Astrocyte of the cerebellum (primary cell): Measurements from ENCODE around the gene ARHGEF10L.

Source experiments
- DNase-seq: peaks from one replicate; pipeline ENCODE4 v3.0.0-alpha.2; 2011; ENCODE audit warnings: low read depth
- H3K4me3 ChIP-seq: 2 replicates; pipeline ENCODE4 v1.5.1; 2011; ENCODE audit warnings: mild to moderate bottlenecking, low read depth, low read length, moderate library complexity
- CTCF ChIP-seq: IDR thresholded peaks from 2 replicates; pipeline ENCODE4 v1.5.1; 2012; ENCODE audit warnings: low read length, low read depth, moderate library complexity, mild to moderate bottlenecking; ENCODE audit errors: missing control alignments
- in situ Hi-C: cut with HindIII; loops from 2 replicates; pipeline ENCODE4 v1.10.0; 2017; ENCODE audit warnings: low sequenced_read_pairs

The ARHGEF10L gene

GRCh38 chr1:17531682-17532487, 7.6 kb upstream of the ARHGEF10L start:
- no peak for DNase-seq
- TF ChIP-seq CTCF, result no peak
- in situ Hi-C loops, result no loop called here
- no peak overlapping the region for H3K4me3 ChIP-seq

GRCh38 chr1:17533201-17533600, 6.3 kb upstream of the ARHGEF10L start:
- in situ Hi-C loops, result no loop called here
- TF ChIP-seq CTCF, result no peak

GRCh38 chr1:17535300-17535936, 4.1 kb upstream of the ARHGEF10L start:
- no peak for DNase-seq
- in situ Hi-C loops, result loop anchor here (5.0 kb wide), 1 partner anchor 72 kb away; no protein-coding TSS in a partner anchor
- H3K4me3 ChIP-seq, result no peak overlapping the region
- no peak for TF ChIP-seq CTCF

More at GRCh38 chr1:17533201-17533600, 6.3 kb upstream of the ARHGEF10L start:
- DNase-seq, result no peak
- H3K4me3 ChIP-seq, result no peak overlapping the region

- DNase-seq, result no peak
- no peak overlapping the region for H3K4me3 ChIP-seq
- no peak for TF ChIP-seq CTCF
- in situ Hi-C loops, result loop anchor here (5.0 kb wide), 1 partner anchor 69 kb away; no protein-coding TSS in a partner anchor
Observed at GRCh38 chr1:17538010-17538409, 1.5 kb upstream of the ARHGEF10L start.

- no peak for DNase-seq
- no peak for TF ChIP-seq CTCF
- in situ Hi-C loops, result loop anchor here (5.0 kb wide), 1 partner anchor 69 kb away; no protein-coding TSS in a partner anchor
- no peak overlapping the region for H3K4me3 ChIP-seq
Observed at GRCh38 chr1:17538428-17539117, 925 bp upstream of the ARHGEF10L start.

- H3K4me3 ChIP-seq, result peak overlapping the region; percentile 19
Observed at GRCh38 chr1:17539118-17539476, 401 bp upstream of the ARHGEF10L start.

More at GRCh38 chr1:17539118-17539476, 401 bp upstream of the ARHGEF10L start:
- in situ Hi-C loops, result loop anchor here (5.0 kb wide), 1 partner anchor 68 kb away; no protein-coding TSS in a partner anchor
- no peak for TF ChIP-seq CTCF
- no peak for DNase-seq
